CD4-positive, alpha-beta T cell treated with Interleukin-2 at 100 ng/mL for 4 hours (primary cell): ENCODE measurements around the gene GKN1.

ENCODE experiments used
- DNase-seq: peaks from one replicate; pipeline ENCODE4 v3.0.0-alpha.2; 2020; ENCODE audit warnings: low spot score

Gene GKN1

DNA sequence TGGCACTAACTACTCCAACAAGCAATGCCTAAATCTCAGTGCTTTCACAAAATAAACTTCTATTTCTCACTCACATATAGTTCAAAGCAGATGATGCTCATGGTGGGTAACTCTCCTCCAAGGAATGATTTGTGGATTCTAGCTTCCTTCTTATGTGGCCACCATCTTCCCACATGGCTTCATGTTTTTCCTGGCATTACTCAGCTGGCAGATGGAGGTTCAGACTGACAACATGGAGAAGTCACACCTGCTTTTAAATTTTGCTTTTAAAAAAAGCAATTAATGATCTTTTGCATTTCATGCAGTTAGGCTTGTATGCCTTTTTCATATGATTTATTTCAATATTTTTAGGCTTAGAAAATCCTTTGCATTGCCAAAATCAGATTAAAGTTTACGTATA is 15.4 kb upstream of the GKN1 start:
- no peak for DNase-seq

DNA sequence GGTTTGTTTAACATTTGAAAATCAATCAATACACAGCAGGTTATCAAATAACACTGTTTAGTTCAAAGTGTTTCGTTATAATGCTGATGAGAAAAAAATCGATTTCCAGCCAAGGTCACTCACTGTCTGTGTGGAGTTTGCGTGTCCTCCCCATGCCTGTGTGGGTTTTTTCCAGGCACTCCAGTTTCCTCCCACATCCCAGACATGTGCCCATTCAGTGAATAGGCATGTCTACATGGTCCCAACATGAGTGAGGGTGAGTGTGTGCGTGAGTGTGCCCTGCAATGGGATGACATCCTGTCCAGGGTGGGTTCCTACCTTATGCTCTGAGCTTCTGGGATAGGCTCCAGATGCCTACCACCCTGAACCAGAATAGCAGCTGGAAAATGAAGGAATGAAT is 13.1 kb upstream of the GKN1 start:
- DNase-seq = no peak

DNA sequence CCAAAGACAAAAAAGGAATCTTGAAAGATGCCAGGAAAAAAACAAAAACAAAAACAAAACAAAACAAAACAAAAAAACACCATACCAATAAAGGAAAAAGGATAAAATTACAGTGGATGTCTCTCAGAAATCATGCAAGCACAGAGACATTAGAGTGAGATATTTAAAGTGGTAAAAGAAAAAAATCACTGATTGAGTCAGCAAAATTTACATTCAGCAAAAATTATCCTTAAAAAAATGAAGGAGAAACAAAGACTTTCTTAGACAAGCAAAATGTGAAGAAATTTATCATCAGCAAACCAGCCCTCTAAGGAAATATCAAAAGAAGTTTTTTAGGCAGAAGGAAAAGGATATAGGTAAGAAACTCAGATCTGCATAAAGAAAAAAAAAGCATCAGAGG is 10.2 kb upstream of the GKN1 start:
- DNase-seq = no peak

DNA sequence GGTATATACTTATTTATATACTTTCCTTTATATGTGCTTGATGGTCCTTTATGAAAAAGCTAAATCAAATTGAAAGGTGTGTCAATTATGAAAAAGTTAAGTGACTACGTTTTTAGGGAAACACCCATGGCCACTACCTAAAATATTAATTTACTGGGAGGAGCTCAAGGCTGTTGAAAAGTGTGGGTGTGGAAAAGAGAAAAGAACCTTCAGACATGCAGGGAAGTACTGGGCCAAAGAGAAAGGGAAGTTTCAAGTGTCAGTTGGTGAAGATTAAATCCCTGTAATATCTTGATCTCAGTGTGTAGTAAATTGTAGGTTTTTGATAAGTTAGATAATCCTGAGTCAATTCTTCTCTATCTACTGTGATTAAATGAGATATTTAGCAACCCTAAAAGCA is 6.2 kb upstream of the GKN1 start:
- DNase-seq = no peak

DNA sequence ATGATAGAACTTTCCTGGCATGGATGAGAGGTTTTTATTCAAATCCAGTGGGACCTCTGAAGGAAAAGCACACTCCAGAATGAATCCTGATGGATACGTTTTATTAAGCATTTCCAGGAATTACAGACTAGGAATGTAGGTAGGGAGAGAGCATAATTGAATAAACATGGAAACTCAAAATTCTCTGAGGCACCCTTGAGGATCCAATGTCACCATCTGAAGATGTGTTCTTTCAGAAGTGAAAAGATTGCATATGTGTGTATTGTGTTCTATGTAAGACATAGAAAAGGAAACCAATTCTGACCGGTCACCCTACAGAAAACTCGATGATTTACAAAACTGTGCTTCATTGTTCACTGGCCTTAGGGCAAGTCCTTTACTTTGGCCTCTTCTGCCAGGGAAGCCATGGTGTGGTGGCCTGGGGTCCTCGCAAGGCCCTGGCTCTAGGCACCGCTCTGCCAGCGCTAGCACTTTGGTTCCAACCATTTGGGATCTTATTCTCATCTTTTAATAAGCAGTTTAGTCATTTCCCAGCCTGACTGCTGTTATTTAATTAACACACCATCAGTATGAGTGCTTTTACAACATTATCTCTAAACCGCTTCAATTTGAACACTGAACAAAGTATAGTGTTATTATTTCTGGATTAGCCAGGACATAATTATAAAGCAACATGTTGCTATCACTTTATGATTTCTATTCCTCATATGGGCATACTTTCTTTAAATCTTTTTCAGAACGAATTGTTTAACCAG is 4.5 kb upstream of the GKN1 start:
- DNase-seq = no peak

DNA sequence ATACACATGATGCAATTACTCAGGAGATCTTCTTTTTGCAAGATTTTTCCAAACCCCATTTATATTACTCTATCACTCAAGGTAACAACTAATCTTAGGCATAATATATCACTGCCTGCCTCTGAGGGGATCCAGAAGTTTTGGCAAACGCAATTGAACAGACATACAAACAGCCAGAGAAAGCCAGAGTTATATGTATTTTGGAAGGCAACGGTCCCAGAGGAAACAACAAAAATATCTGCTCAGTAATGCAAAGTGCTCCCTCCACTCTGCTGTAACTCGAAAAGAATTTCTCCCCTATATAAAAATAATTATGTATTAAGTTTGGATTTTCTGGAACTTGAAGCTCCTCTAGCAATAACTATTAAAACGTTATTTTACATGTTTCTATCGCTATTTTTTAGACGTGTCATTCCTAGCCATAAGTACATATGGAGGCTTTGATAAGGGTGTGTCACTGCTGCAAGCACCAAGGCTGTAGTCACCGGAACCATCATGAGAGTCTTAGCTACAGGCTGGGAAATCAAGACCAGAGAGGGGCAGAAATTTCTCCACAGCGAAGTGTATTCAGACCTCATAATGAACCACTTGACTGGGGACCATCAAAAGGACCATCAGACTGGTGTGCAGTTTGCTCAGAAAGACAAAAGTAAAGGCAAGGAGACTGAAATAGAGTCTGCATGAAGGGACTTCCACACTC is 3.7 kb upstream of the GKN1 start:
- no peak for DNase-seq

DNA sequence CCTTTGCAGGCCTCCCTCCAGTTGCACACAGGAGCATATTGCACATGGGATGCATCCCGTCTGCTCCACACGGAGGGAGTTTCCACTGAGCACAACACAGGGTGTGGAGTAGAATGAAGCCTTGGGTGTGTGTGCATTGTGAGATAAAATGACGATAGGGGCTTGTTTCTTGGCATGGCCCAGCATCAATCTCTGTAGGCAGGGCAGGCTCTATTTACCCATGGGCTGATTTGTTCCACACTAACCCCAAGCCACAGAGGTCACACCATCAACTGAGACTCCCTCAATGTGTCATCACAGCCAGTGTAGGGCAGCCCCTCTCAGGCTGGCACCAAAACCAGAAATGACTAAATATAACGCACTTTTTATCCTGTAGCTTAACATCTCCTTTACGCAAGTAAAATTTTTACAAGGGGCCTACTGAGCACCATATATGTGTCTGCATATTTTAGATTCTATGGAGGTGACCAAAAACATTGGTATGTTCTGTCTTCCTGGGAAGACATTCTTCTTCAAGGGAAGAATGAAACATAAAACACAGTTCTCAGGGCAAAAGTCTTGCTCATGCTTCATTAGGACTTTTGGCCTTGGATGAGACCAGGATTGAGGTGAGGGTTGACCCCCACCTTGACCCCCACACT is 2.7 kb upstream of the GKN1 start:
- DNase-seq = no peak

DNA sequence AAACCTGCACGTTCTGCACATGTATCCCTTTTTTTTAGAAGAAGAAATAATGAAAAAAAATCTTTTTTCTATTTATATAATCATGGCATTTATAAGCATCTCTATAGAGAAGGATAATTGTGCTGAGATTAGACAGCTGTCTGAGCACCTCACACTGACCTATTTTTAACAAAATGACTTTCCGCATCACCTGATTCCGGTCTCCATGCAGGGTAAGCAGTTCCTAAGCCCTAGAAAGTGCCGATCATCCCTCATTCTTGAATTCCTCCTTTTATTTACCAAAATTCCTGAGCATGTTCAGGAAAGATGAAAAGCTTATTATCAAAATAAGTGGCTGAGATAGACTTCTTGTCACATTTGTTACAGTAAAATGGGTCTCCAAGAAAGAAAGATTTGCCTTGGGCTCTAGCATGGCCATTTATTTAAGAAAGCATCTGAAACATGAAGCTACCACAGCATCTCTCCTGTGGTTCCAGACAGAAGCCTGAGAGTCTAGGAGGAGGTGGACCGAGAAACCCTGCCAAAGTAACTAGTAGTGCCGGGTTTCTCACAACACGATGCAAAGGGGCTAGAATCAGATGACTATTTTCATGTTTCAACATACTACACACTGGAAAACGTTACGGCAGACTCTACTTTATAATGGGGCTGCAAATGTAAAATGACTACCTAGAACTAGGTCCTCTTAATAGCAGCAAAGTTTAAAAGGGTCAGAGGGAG is 670 bp downstream of the GKN1 start:
- no peak for DNase-seq

DNA sequence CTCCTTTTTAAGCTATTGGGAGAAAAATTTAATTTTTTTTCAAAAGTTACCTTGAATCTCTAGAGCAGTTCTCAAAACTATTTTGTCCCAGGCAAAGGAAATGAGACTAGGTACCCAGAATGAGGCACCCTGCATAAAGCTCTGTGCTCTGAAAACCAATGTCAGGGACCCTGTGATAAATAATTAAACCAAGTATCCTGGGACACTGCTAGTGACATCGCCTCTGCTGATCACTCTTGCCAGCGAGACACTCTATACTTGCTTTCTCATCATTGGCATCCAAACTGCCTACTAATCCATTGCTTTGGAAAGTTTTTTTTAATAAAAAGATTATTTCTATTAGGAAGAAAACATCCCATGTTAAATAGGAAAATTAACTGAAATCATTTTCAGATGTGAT is 1.4 kb downstream of the GKN1 start:
- DNase-seq = no peak

DNA sequence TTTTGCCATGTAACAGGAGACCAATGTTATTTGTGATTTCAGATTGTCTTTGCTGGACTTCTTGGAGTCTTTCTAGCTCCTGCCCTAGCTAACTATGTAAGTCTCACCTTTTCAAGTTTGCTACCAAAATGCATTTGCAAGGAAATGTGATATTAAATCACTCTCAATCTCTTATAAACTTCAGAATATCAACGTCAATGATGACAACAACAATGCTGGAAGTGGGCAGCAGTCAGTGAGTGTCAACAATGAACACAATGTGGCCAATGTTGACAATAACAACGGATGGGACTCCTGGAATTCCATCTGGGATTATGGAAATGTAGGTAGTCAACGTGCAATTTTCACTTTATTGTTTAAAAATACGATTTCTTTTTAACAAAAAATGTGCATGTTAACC is 3.0 kb downstream of the GKN1 start:
- no peak for DNase-seq

DNA sequence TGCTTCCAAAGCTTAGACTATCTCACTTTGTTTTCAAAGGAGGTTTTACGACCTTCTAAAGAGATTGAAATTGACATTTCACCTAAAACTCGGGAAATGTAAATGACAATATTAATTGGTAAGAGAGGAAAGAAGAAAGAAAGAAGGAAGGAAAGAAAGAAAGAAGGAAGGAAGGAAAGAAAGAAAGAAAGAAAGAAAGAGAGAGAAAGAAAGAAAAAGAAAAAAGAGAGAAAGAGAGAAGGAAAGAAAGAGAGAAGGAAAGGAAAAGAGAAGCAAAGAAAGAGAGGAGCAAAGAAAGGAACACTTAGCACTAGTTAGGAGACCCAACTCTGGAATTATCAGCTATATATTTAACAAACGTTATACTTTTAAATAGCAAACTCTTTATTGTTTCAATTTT is 3.7 kb downstream of the GKN1 start:
- DNase-seq = no peak

DNA sequence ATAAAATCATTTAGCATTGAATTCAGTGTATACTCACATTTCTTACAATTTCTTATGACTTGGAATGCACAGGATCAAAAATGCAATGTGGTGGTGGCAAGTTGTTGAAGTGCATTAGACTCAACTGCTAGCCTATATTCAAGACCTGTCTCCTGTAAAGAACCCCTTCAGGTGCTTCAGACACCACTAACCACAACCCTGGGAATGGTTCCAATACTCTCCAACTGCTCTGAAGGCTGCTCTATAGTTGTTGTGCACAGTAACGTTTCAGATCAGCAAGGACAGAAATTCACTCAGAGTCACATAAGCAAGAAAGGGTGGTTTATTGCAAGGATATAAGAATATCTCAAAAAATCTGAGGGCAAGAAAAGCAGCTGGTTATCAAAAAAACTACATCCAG is 6.5 kb downstream of the GKN1 start:
- no peak for DNase-seq

DNA sequence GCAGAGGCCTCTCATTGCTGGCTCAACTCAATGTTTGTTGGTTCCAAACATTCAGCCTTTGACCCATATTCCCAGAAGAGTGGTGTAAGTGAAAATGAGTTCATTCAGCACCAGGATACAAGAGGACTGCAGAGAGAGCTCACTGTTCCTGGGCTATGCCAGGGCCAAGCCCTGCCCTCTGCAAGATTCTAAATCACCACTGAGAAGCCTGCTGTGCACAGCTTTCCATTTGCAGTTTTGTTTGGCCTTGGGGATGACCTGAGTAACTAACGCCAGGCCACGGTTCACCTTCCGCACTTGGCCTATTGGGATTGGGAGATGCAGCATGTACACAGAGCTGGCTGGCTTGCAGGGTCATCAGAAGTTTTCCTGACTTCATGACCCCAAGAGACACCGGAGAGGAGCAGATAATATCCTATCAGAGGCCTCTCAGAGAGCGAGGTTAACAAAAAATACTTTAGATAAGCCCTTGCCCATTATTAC is 12.6 kb downstream of the GKN1 start:
- no peak for DNase-seq

DNA sequence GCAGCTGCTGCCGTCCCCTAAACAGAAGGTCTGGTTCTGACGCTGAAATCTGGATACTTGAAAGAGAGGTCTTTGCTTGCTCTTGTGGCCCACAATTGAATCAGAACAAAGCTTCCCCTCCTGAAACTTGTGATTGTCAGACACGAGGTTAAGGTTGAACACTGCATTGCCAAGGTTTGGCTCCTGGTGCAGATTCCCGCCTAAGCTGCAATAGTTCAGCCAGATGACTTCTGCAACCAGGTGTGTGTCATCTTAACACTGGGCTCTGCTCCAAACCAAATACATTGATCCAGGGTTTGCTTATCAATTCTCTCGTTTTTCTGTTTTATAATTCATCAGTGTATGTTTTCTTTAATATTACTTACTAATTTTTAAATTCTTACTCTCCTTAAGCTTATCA is 14.6 kb downstream of the GKN1 start:
- DNase-seq = no peak

DNA sequence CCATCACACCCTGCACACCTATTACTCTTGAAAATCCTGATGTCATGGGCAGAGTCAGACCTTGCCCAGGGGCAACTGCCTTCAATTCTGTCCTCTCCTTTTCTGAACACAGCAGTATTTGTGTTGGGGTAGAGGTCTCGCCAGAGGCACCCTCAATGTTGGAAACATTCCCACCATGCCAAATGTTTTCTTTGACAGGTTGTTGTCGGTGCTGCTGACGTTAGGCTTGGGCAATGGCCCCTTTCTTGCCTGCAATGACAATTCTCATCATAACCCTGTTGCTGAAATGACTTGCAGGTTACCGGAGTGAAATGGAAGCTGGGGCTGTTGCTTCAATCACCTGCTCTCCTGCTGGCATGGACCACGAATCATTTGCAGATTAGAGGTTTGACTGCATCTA is 17.9 kb downstream of the GKN1 start:
- no peak for DNase-seq

DNA sequence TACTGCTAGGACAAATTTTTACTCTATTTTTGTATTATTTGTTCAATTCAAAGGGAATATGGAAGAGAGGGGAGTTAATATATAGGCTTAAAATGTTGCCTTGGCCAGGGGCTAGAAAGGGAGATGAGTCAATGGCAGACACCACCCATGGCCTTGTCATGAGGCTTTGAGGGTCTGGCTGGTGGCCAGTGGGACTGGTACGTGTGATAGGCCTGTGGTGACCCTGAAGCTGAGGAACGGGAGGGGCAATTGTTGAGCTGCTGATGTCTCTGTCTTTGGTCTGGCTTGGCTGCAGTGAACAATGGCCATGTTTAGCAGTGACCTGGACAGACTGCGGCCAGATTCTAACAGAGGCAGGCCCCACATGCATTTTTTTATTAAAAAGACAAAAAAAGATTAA is 18.5 kb downstream of the GKN1 start:
- DNase-seq = no peak

DNA sequence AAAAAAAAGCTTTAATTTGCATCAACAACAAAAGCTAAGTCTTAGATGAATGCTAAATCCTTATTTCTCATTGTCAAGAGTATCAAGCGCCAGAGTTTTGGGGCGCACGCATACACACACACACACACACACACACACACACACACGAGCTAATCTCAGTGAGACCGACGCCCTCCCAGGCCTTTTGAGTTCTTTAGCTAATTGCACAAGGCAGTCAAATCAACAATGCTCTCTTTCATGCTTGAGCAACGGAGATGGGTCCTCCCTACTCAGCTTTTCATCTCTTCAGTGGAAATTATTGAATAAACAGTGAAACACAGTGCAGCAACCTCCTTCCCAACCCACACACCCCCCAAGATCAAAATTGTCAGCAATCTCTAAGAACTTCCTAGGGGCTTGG is 19.2 kb downstream of the GKN1 start:
- DNase-seq = no peak

DNA sequence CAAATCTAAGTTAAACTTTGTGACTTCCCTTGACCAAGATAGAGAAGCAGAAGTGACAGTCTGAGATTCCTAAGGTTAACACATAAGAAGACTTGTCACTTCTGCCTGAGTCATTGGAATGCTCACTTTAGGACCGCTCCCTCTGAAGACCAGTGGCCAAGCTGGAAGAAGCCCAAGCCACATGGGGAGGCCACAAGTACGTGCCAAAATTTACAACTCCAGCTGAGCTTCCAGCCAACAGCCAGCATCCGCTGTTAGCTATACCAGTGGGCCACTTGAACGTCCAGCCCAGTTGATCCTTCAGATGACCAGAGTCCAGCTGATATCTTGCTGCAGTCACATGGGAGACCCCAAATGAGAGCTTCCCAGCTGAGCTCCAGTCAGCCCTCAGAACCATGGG is 20.4 kb downstream of the GKN1 start:
- DNase-seq = no peak

DNA sequence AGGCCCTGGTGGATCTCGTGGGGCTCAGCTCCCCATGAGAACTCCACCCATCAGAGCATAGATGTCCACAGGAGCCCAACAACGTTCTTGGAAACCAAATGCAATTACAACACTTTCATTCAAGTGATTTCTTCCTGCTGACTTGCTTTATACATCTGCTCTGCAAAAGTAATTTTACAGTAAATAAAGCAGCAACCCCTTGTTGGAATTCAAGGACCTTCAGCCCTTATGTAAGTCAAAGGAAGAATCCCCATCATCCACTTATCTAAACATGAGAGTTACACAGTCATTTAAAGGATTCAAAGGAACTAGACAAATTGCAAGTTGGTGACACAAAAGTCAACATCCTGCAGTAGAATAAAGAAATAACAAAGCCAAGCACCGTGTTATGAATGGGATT is 21.5 kb downstream of the GKN1 start:
- no peak for DNase-seq

DNA sequence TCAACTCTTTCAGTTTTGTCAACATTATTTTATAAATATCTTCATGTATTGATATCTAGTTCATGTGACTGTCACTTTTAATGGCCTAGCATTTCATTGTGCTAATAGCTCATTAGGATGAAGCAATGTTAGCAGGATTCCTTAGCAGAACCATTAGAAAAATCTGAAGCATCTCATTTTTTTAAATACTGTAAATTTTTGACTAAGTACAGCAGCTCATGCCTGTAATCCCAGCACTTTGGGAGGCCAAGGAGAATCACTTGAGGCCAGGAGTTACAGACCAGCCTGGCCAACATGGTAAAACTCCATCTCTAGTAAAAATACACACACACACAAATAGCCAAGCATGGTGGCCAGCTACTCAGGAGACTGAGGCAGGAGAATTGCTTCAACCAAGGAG is 23.0 kb downstream of the GKN1 start:
- DNase-seq = no peak

DNA sequence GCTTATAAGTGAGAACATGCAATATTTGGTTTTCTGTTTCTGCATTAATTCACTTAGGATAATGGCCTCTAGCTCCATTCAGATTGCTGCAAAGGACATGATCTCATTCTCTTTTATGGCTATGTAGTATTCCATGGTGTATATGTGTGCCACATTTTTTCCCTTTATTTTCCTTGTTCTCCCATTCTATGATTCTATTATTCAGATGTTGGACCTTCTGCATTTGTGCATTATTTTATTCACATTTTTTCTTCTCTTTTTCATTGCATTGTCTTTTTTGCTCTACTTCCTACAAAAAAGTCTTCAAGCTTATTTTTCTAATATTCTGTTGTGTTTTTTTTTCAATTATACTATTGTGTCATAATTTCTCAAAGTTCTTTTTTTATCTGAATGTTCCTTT is 27.4 kb downstream of the GKN1 start:
- DNase-seq = no peak

DNA sequence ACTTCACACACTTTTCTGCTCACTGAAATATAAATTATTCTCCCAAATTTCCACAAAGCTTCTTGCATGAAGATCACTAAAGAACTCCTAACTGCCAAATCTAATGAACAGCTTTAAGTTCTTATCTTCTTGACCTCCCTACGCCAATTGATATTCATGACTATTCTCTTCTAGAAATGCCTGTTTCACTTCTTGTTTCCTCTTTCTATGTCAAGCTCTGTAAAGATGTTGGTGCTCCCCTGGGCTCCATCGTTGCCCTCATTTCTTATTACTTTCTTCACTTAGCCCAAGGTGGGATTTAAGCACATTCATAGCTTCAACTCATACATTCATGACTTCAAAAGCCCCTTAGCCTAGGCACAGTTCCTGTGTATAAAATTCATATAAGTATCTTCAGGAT is 29.3 kb downstream of the GKN1 start:
- DNase-seq = no peak

DNA sequence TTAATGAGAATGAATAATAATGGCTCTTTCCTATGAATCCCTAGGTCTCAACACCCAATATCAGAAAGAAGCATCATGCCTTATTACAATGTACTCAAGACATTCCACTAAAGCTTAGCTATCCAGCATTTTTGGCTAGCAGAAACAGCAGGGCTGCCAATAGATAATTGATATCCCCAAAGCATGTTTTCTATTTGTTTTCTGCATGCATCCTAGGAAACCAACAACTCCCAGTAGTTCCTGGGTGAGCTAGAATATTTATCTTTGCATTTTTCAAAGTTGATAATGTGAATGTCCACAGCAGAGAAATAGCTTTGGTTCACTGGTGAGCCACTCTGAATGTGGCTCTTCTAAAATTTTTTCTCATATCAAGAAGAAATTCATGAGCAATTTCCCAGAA is 32.7 kb downstream of the GKN1 start:
- no peak for DNase-seq
